Esophagus muscularis mucosa (tissue), 4 donors: ENCODE measurements around the gene TTI1. TPM values are rescaled to one million over a fixed set of nuclear protein-coding genes. Genes with fewer than 3 reads are reported as not detected.
A peak's percentile ranks its signal among the peaks of the same experiment; 100 is the strongest.

ENCODE experiments used
- DNase-seq: peaks from one replicate; pipeline ENCODE4 v3.0.0-alpha.2; 2017; ENCODE audit errors: extremely low spot score
- H3K27ac ChIP-seq, 4 donors: fragments of 200-600 bp; sonication (generic); replicated peaks in 1 of 4; 1 replicate in 3 of 4; 2 replicates in 1 of 4; pipeline ENCODE4 v1.5.1; 2016 to 2019; ENCODE audit warnings: mild to moderate bottlenecking in 1 of 4
- H3K27me3 ChIP-seq, 4 donors: fragments of 200-600 bp; sonication (generic); one replicate each; pipeline versions ENCODE4 v1.5.1 to v1.6.0; 2016 to 2019
- H3K36me3 ChIP-seq, 4 donors: fragments of 200-600 bp; sonication (generic); one replicate each; pipeline ENCODE4 v1.5.1; 2016 to 2019
- H3K4me1 ChIP-seq, 4 donors: fragments of 200-600 bp; sonication (generic); one replicate each; pipeline ENCODE4 v1.5.1; 2016 to 2019
- H3K4me3 ChIP-seq, 4 donors: fragments of 200-600 bp; sonication (generic); 1 replicate in 2 of 4; 2 replicates in 2 of 4; pipeline ENCODE4 v1.5.1; 2016 to 2019; ENCODE audit warnings: mild to moderate bottlenecking in 4 of 4, moderate library complexity in 1 of 4
- H3K9me3 ChIP-seq, 4 donors: fragments of 200-600 bp; sonication (generic); 1 replicate in 3 of 4; 2 replicates in 1 of 4; pipeline ENCODE4 v1.5.1; 2016 to 2019
- EP300 ChIP-seq: sonication (generic); formaldehyde crosslinking; IDR thresholded peaks from one replicate; pipeline ENCODE4 v1.6.1; 2017; ENCODE audit warnings: antibody characterized with exemption
- POLR2A ChIP-seq: fragments of 450-650 bp; IDR thresholded peaks from one replicate; pipeline ENCODE4 v1.6.1; 2017; ENCODE audit warnings: antibody characterized with exemption, moderate library complexity, mild to moderate bottlenecking, low read depth
- POLR2AphosphoS5 ChIP-seq, 2 donors: sonication (generic); formaldehyde crosslinking; IDR thresholded peaks; one replicate each; pipeline ENCODE4 v1.6.1; 2017; ENCODE audit warnings: antibody characterized with exemption in 2 of 2
- WGBS: methylation state at CpG from one replicate; pipeline ENCODE4 v1.1.5; 2018; 5-methylcytosine and 5-hydroxymethylcytosine counted together
- intact Hi-C: fragments of 100-400 bp; cut with DNase I; formaldehyde crosslinking; loops from one replicate; pipeline ENCODE4 v1.15.1; 2023
- total RNA-seq, 4 donors: library from RNA; depleted of rRNA; stranded (reverse); fragments of >200 nt; gene quantifications; one replicate each; pipeline versions ENCODE4 v1.1.0 to v1.2.1, GENCODE V29; 2016
- TF ChIP-seq, protein P1 (sequence below), 3 experiments: fragments of 200-600 bp in 2 of 3; fragments of 450-650 bp in 1 of 3; sonication (generic) in 2 of 3; IDR thresholded peaks; one replicate each; pipeline ENCODE4 v1.5.1; 2017 to 2019; ENCODE audit warnings: antibody characterized with exemption in 3 of 3, mild to moderate bottlenecking in 2 of 3, moderate library complexity in 1 of 3

Gene TTI1
- total RNA-seq, 4 donors from 2014 or later: 11.3 to 14.3 (median 12.4) TPM

DNA sequence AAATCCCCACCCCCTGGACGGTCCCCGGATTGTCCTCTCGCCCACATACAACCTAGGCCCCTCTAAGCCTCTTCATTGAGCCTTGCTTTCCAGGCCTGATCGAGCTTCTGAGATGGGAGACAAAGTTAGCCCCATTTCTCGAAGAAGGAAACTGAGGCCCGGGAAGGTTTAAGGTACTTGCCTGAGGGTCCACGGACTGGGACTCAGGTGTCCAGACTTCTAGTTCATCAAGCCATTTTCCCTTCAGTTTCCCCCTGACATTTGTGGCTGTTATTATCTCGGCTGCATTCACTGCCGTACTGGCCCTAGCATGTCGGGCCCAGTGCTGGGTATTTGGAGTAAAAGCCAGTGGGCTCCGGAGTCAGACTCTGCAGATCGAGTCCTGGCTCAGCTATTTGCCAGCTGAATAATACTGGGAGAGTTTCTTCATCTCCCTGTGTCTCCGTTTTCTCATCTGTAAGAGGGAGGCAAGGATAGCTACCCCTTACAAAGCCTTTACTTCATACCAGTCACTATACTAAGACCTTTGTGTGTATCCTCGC lies 923 bp upstream of the TTI1 start:
- H3K9me3 ChIP-seq: no peaks in the 10 kb centered on the region
- peaks cover 43 to 73% (median 59%) of the 10 kb centered on the region in 4 donors for H3K4me1 ChIP-seq
- H3K27me3 ChIP-seq: no peaks in the 10 kb centered on the region
- DNase-seq: no peak
- H3K27ac ChIP-seq: peak overlapping the region; percentile 93 to 95 (median 94)
- intact Hi-C loops: no loop called here
- TF ChIP-seq POLR2A (no peak), EP300 (no peak), POLR2AphosphoS5 (IDR thresholded peaks at IDR 0.05) (no peak)
- TF ChIP-seq, protein P1, sequence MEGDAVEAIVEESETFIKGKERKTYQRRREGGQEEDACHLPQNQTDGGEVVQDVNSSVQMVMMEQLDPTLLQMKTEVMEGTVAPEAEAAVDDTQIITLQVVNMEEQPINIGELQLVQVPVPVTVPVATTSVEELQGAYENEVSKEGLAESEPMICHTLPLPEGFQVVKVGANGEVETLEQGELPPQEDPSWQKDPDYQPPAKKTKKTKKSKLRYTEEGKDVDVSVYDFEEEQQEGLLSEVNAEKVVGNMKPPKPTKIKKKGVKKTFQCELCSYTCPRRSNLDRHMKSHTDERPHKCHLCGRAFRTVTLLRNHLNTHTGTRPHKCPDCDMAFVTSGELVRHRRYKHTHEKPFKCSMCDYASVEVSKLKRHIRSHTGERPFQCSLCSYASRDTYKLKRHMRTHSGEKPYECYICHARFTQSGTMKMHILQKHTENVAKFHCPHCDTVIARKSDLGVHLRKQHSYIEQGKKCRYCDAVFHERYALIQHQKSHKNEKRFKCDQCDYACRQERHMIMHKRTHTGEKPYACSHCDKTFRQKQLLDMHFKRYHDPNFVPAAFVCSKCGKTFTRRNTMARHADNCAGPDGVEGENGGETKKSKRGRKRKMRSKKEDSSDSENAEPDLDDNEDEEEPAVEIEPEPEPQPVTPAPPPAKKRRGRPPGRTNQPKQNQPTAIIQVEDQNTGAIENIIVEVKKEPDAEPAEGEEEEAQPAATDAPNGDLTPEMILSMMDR (IDR thresholded peaks at IDR 0.05): no peak
- WGBS: 9% methylated on average over 14 of the region's 14 CpGs
- peaks cover 0 to 18% (median 4%) of the 10 kb centered on the region in 4 donors for H3K36me3 ChIP-seq
- H3K4me3 ChIP-seq: peak overlapping the region; percentile 69 to 96 (median 70)

DNA sequence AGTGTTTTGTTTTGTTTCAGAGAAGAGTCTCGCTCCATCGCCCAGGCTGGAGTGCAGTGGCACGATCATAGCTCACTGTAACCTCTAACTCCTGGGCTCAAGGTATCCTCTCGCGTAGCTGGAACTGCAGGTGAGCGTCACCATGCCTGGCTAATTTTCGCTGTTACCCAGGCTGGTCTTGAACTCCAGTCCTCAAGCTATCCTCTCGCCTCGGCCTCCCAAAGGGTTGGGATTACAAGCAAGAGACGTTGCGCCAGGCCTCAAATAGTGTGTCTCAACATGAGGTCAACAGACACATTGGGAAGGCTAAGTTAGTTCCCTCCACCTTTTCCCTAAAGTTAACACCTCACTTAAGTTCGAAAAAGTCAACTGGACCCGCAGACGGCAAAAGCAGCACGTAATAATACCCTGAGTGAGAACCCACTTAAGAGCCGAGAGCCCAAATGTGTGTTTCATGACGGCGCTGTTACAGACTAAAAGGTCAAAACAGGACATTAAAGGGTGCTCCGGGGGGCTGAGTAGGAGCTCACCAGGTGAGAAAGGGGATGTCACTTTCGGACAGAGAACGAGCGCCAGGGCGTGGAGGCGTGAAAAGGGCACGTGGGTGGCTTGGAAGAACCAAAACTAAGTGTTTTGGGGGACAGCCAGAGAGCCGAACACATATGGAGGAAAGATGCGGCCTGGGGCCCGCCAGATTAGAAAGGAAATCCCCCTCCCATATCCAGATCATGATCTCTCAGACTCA lies 499 bp downstream of the TTI1 start:
- peaks cover 40 to 65% (median 55%) of the 10 kb centered on the region in 4 donors for H3K4me1 ChIP-seq
- 28% methylated on average over 28 of the region's 28 CpGs for WGBS
- peak overlapping the region; percentile 69 to 96 (median 70) for H3K4me3 ChIP-seq
- TF ChIP-seq EP300: no peak
- TF ChIP-seq, protein P1 (IDR thresholded peaks at IDR 0.05): no peak
- no peak for TF ChIP-seq POLR2AphosphoS5 (IDR thresholded peaks at IDR 0.05)
- H3K27me3 ChIP-seq: no peaks in the 10 kb centered on the region
- intact Hi-C loops: no loop called here
- peaks cover 0 to 17% (median 3%) of the 10 kb centered on the region in 4 donors for H3K36me3 ChIP-seq
- no peak for DNase-seq
- no peaks in the 10 kb centered on the region for H3K9me3 ChIP-seq
- peak overlapping the region; percentile 93 to 95 (median 94) for H3K27ac ChIP-seq

DNA sequence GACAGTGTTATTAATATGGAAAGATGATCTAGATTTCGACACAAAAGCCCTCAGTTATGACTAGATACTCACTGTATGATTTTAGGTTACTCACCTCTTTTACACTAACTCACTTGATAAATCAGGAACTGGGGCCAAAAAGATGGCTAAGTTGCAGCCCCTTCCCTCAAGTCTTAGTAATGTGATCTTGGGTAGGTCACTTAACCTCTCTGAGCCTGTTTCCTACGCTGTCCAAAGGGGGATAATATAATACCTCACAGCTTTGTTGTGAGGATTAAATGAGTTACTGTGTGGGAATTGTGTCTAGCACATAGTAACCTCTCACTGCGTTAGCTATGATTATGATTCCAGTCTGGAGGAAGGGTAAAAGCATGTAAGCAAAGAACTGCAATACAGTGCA lies 1.3 kb downstream of the TTI1 start:
- H3K36me3 ChIP-seq: peaks cover 0 to 13% (median 3%) of the 10 kb centered on the region in 4 donors
- TF ChIP-seq POLR2A (no peak), EP300 (no peak), POLR2AphosphoS5 (IDR thresholded peaks at IDR 0.05) (no peak)
- TF ChIP-seq, protein P1 (IDR thresholded peaks at IDR 0.05): no peak
- 94% methylated on average over 3 of the region's 3 CpGs for WGBS
- no peaks in the 10 kb centered on the region for H3K27me3 ChIP-seq
- peaks cover 36 to 57% (median 47%) of the 10 kb centered on the region in 4 donors for H3K4me1 ChIP-seq
- H3K27ac ChIP-seq: no peak overlapping the region
- intact Hi-C loops: no loop called here
- H3K9me3 ChIP-seq: no peaks in the 10 kb centered on the region
- no peak overlapping the region for H3K4me3 ChIP-seq
- no peak for DNase-seq

DNA sequence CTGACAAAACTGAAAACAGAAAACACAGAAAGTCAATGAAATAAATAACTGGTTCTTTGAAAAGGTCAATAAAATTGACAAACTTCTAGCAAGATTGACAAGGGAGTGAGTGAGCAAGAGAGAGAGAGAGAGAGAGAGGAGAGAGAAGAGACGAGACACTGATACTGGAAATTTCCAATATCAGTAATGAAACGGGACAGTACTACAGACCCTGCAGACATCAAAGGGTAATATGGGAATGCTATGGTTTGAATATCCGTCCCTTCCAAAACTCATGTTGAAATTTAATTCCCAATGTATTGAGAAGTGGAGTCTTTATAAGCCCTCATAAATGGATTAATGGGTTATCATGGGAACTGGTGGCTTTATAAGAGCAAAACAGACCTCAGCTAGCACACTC lies 3.8 kb downstream of the TTI1 start:
- no peaks in the 10 kb centered on the region for H3K27me3 ChIP-seq
- DNase-seq: no peak
- no peak for TF ChIP-seq POLR2A
- TF ChIP-seq, protein P1 (IDR thresholded peaks at IDR 0.05): no peak
- TF ChIP-seq EP300: no peak
- intact Hi-C loops: no loop called here
- H3K4me1 ChIP-seq: peaks cover 12 to 32% (median 22%) of the 10 kb centered on the region in 4 donors
- H3K4me3 ChIP-seq: no peak overlapping the region
- no peak overlapping the region for H3K27ac ChIP-seq
- H3K9me3 ChIP-seq: no peaks in the 10 kb centered on the region
- 92% methylated on average over 3 of the region's 3 CpGs for WGBS
- peaks cover 0 to 9% (median 0%) of the 10 kb centered on the region in 4 donors for H3K36me3 ChIP-seq
